Neural crest cell (in vitro differentiated cells): ENCODE data around the gene SMIM45.

Experiments
- DNase-seq: peaks from one replicate; pipeline ENCODE4 v3.0.0; 2021; ENCODE audit warnings: low read depth, mixed read lengths, low spot score
- H3K27ac Mint-ChIP-seq: one replicate; pipeline ENCODE4 v1.8.0; 2021; ENCODE audit warnings: mild to moderate bottlenecking, mixed read lengths; ENCODE audit not compliant: unreplicated experiment
- H3K27me3 Mint-ChIP-seq: 2 replicates; pipeline ENCODE4 v1.8.0; 2021; ENCODE audit warnings: low read depth, mild to moderate bottlenecking, mixed read lengths
- H3K36me3 Mint-ChIP-seq: 2 replicates; pipeline ENCODE4 v1.8.0; 2021; ENCODE audit warnings: low read depth, mild to moderate bottlenecking, mixed read lengths
- H3K4me1 Mint-ChIP-seq: 2 replicates; pipeline ENCODE4 v1.8.0; 2021; ENCODE audit warnings: mixed read lengths
- H3K4me3 Mint-ChIP-seq: one replicate; pipeline ENCODE4 v1.8.0; 2021; ENCODE audit warnings: mild to moderate bottlenecking, mixed read lengths
- H3K9me3 Mint-ChIP-seq: 2 replicates; pipeline ENCODE4 v1.8.0; 2021; ENCODE audit warnings: mixed read lengths
- CTCF ChIP-seq: fragments of 200-600 bp; sonication (generic); conservative IDR thresholded peaks from 2 replicates; pipeline ENCODE4 v1.5.0; 2021; ENCODE audit warnings: antibody characterized with exemption, mild to moderate bottlenecking

Gene SMIM45

GRCh38 chr22:41969110-41969646 lies 17.2 kb downstream of the SMIM45 start, which contains the start of gene SEPTIN3:
TSS of gene SEPTIN3 (plus strand) at chr22:41969443. CDS start at chr22:41971493, 2,050 bp downstream.
- DNase-seq: no peak
- Mint-ChIP-seq H3K27me3 (peaks cover 12% of the 10 kb centered on the region), H3K4me3 (no peak within 1 kb of the TSS), H3K27ac (peak within 1 kb of the TSS; percentile 60), H3K36me3 (no peaks in the 10 kb centered on the region), H3K9me3 (no peaks in the 10 kb centered on the region), H3K4me1 (peaks cover 15% of the 10 kb centered on the region)
- no peak for TF ChIP-seq CTCF

- no peak for TF ChIP-seq CTCF
- Mint-ChIP-seq H3K27ac (no peak overlapping the region), H3K36me3 (no peaks in the 10 kb centered on the region)
These were observed 18.7 kb downstream of the SMIM45 start for GRCh38 chr22:41970601-41971000.

GRCh38 chr22:41971431-41971830 lies 19.5 kb downstream of the SMIM45 start:
- no peaks in the 10 kb centered on the region for H3K9me3 Mint-ChIP-seq
- no peaks in the 10 kb centered on the region for H3K36me3 Mint-ChIP-seq
- DNase-seq: no peak
- no peak overlapping the region for H3K27ac Mint-ChIP-seq
- TF ChIP-seq CTCF: no peak
- no peak overlapping the region for H3K4me3 Mint-ChIP-seq
- peaks cover 12% of the 10 kb centered on the region for H3K4me1 Mint-ChIP-seq
- H3K27me3 Mint-ChIP-seq: peaks cover 33% of the 10 kb centered on the region

More at GRCh38 chr22:41970601-41971000, 18.7 kb downstream of the SMIM45 start:
- Mint-ChIP-seq H3K9me3 (no peaks in the 10 kb centered on the region), H3K4me3 (no peak overlapping the region), H3K4me1 (peaks cover 10% of the 10 kb centered on the region), H3K27me3 (peaks cover 26% of the 10 kb centered on the region)
- DNase-seq: no peak

GRCh38 chr22:41974691-41975290 lies 22.8 kb downstream of the SMIM45 start:
- no peaks in the 10 kb centered on the region for H3K36me3 Mint-ChIP-seq
- peak overlapping the region; percentile 84 for H3K4me3 Mint-ChIP-seq
- TF ChIP-seq CTCF: no peak
- H3K27ac Mint-ChIP-seq: no peak overlapping the region
- no peak for DNase-seq
- H3K4me1 Mint-ChIP-seq: peaks cover 28% of the 10 kb centered on the region
- H3K9me3 Mint-ChIP-seq: no peaks in the 10 kb centered on the region
- peaks cover 44% of the 10 kb centered on the region for H3K27me3 Mint-ChIP-seq

- Mint-ChIP-seq H3K27me3 (peaks cover 44% of the 10 kb centered on the region), H3K9me3 (no peaks in the 10 kb centered on the region), H3K36me3 (no peaks in the 10 kb centered on the region), H3K4me1 (peaks cover 28% of the 10 kb centered on the region), H3K27ac (no peak overlapping the region), H3K4me3 (peak overlapping the region; percentile 84)
- TF ChIP-seq CTCF: no peak
- DNase-seq: no peak
These were observed 23.5 kb downstream of the SMIM45 start for GRCh38 chr22:41975299-41976069.
